Measurements from ENCODE around the gene CUX1.

CUX1 gene

GRCh38 chr7:102082693-102083368, 265.4 kb downstream of the CUX1 start:
- DNase-seq: no peak

GRCh38 chr7:102085218-102085772, 267.9 kb downstream of the CUX1 start:
- DNase-seq: peak; percentile 46

- no peak for DNase-seq
These were observed 272.0 kb downstream of the CUX1 start for GRCh38 chr7:102089175-102090098.

GRCh38 chr7:102093599-102094315, 276.3 kb downstream of the CUX1 start:
- no peak for DNase-seq

GRCh38 chr7:102094316-102094650, 276.9 kb downstream of the CUX1 start:
- DNase-seq: no peak

GRCh38 chr7:102095321-102096011, 278.0 kb downstream of the CUX1 start:
- no peak for DNase-seq

- DNase-seq: no peak
These were observed 278.5 kb downstream of the CUX1 start for GRCh38 chr7:102096012-102096332.

GRCh38 chr7:102096706-102097427, 279.4 kb downstream of the CUX1 start:
- no peak for DNase-seq

GRCh38 chr7:102097601-102098161, 280.3 kb downstream of the CUX1 start:
- no peak for DNase-seq

GRCh38 chr7:102098986-102099385, 281.6 kb downstream of the CUX1 start:
- DNase-seq: no peak

- DNase-seq: no peak
These were observed 282.0 kb downstream of the CUX1 start for GRCh38 chr7:102099474-102099873.

GRCh38 chr7:102101111-102101551, 283.7 kb downstream of the CUX1 start:
- DNase-seq: no peak

- no peak for DNase-seq
These were observed 284.5 kb downstream of the CUX1 start for GRCh38 chr7:102101926-102102325.

GRCh38 chr7:102103027-102103372, 285.6 kb downstream of the CUX1 start:
- DNase-seq: no peak

- no peak for DNase-seq
These were observed 286.8 kb downstream of the CUX1 start for GRCh38 chr7:102104245-102104644.

- no peak for DNase-seq
These were observed 289.2 kb downstream of the CUX1 start for GRCh38 chr7:102106625-102107024.

GRCh38 chr7:102107474-102108104, 290.2 kb downstream of the CUX1 start:
- DNase-seq: no peak

- DNase-seq: no peak
These were observed 293.9 kb downstream of the CUX1 start for GRCh38 chr7:102111061-102112041.

- DNase-seq: no peak
These were observed 297.8 kb downstream of the CUX1 start for GRCh38 chr7:102115181-102115580.

- DNase-seq: no peak
These were observed 298.5 kb downstream of the CUX1 start for GRCh38 chr7:102115931-102116330.
